ENCODE results near the gene RBPMS2.

The RBPMS2 gene

DNA sequence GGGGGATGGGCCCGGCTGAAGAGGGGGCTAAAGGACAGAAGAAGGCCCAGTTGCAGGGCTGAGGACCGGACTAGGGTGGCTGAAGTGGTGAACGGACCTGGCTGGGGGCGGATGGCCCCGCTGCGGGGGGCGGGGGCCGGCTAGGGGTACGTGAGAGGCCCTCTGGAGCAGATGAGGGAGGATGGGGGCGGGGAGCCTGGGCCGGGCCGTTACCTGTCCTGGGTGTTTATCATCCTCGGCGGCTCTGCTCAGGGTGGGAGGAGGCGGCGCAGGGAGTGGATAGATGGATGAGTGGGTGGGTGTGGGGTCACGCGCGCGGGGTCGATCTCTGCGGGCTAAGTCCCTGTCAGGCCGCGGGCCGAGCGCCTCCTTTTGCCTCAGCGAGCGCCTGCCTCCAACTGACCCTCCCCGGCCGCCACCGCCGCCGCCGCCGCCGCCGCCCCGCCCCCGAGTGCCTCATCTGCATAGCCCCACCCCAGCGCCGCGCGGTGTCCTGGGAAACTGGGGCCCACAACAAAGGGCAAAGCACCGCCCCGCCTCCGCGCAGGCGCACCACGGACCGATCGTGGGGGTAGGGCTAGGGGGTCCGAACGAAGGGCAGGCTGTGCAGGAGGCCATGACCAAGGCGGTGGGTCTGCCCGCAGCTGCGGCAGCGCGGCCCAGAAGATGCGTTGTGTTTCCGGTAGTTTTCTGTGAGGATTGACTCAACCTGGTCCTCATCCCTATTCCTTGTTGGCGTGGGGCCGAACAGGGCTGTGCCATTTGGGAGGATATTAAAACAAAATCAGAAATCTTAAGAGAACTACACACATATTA lies 72.4 kb downstream of the RBPMS2 start:
- H3K36me3 ChIP-seq = peaks cover 10% of the 10 kb centered on the region
- no peaks in the 10 kb centered on the region for H3K27me3 ChIP-seq
- peak overlapping the region; percentile 85 to 98 for H3K4me3 ChIP-seq (ENCODE audit: low read depth in 1 of 2, low read length in 1 of 2)
- TF ChIP-seq, protein P1, sequence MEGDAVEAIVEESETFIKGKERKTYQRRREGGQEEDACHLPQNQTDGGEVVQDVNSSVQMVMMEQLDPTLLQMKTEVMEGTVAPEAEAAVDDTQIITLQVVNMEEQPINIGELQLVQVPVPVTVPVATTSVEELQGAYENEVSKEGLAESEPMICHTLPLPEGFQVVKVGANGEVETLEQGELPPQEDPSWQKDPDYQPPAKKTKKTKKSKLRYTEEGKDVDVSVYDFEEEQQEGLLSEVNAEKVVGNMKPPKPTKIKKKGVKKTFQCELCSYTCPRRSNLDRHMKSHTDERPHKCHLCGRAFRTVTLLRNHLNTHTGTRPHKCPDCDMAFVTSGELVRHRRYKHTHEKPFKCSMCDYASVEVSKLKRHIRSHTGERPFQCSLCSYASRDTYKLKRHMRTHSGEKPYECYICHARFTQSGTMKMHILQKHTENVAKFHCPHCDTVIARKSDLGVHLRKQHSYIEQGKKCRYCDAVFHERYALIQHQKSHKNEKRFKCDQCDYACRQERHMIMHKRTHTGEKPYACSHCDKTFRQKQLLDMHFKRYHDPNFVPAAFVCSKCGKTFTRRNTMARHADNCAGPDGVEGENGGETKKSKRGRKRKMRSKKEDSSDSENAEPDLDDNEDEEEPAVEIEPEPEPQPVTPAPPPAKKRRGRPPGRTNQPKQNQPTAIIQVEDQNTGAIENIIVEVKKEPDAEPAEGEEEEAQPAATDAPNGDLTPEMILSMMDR (IDR thresholded peaks at IDR 0.05) = peak; percentile 53
- H3K27ac ChIP-seq = peak overlapping the region; percentile 86
- H3K9me3 ChIP-seq = no peaks in the 10 kb centered on the region
- peaks cover 44 to 51% of the 10 kb centered on the region in 2 experiments for H3K4me1 ChIP-seq (ENCODE audit: control insufficient read depth in 1 of 2, insufficient read depth in 1 of 2, low read depth in 1 of 2, low read length in 1 of 2)

DNA sequence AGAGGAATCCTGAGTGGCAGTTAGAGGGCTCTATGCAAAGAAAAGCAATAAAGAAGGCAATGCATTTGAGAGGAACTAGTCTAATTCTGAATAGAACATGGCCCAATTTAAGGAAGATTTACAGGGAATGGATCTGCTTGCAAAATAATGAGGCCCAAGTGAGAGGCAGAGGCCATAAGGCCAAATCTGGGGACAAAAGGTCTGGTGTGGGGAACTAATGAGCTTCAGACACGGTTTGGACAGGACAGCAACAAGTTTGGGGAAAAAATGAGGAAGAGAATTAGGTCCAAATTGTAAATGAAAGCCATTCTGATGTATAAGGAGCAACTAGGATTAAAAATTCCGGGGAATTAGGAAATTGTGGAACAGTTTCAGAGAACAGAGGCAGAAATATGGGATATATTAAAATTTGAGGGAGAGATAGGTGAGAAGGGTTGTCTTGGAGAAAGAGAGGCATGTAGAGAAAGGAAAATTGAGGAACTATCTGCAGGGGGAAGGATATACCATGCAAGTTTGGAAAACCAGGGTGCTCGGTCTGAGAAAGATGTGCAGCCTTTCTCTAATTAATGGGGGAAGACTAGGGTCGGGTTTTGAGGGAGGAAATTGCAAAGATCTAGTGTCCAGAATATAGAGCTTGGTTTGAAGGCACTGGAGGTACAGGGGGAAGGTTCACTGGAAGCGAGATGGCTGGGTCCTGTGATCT lies 73.8 kb downstream of the RBPMS2 start:
- Histone ChIP-seq H3K4me3 (ENCODE audit: low read depth in 1 of 2, low read length in 1 of 2) (peak overlapping the region; percentile 85 to 98), H3K27me3 (no peaks in the 10 kb centered on the region), H3K36me3 (peaks cover 10% of the 10 kb centered on the region), H3K27ac (peak overlapping the region; percentile 86), H3K4me1 (ENCODE audit: control insufficient read depth in 1 of 2, insufficient read depth in 1 of 2, low read depth in 1 of 2, low read length in 1 of 2) (peaks cover 44 to 54% of the 10 kb centered on the region in 2 experiments), H3K9me3 (no peaks in the 10 kb centered on the region)
- TF ChIP-seq, protein P1 (IDR thresholded peaks at IDR 0.05) = no peak

DNA sequence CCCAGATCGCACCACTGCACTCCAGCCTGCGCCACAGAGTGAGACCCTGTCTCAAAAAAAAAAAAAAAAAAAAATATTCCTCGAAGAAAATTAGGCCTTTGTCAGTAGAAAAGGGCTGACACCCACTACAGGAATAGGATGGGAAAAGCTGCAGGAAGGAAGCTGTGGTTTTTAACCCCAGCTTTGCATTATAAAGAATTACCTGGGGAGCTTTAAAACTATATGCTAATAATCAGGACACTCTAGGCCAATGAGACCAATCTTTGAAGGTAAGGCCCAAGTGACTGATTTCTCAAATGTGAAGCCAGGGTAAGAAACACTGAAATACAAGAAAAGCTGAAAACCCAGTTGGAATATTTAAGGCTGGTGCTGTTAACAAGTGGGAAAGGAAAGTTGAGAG lies 74.3 kb downstream of the RBPMS2 start:
- H3K27ac ChIP-seq = peak overlapping the region; percentile 86
- H3K4me3 ChIP-seq (ENCODE audit: low read depth in 1 of 2, low read length in 1 of 2) = peak overlapping the region; percentile 85 to 98

DNA sequence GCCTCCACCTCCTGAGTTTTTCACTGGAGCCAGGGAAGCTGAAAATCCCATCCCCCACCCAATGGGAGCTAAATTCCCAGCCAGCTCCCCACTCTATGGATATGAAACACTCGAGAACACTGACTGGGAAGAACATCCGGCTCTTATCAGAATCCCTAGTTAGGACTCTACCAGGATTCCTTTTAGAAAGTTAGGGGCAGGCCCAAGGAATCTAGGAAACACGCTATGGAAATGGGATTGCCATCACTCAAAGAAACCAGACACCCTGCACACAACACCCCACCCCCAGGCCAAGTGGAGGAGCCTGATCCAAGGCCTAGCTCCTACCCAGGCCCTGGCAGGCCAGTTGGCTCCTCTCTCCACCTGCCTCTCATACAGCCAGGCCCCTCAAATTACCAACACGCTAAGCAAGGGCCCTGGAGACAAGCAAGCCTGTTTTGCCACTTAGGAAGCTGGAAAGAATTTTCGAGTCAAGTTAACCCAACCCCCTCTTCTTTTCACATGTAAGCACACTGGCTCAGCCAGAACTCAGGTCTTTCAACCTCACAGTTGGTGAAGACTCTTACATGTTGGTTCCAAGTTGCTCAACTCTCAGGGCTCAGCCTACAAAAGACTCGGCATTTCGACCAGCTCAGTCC lies 75.5 kb downstream of the RBPMS2 start:
- H3K4me1 ChIP-seq (ENCODE audit: control insufficient read depth in 1 of 2, insufficient read depth in 1 of 2, low read depth in 1 of 2, low read length in 1 of 2) = peaks cover 57 to 69% of the 10 kb centered on the region in 2 experiments
- TF ChIP-seq, protein P1 (IDR thresholded peaks at IDR 0.05) = no peak
- H3K4me3 ChIP-seq (ENCODE audit: low read depth in 1 of 2, low read length in 1 of 2) = peak overlapping the region in 1 of 2 experiments; percentile 85

More for the DNA sequence above, 74.3 kb downstream of the RBPMS2 start:
- Histone ChIP-seq H3K36me3 (peaks cover 10% of the 10 kb centered on the region), H3K27me3 (no peaks in the 10 kb centered on the region), H3K4me1 (ENCODE audit: control insufficient read depth in 1 of 2, insufficient read depth in 1 of 2, low read depth in 1 of 2, low read length in 1 of 2) (peaks cover 45 to 58% of the 10 kb centered on the region in 2 experiments), H3K9me3 (no peaks in the 10 kb centered on the region)
- TF ChIP-seq, protein P1 (IDR thresholded peaks at IDR 0.05) = no peak

DNA sequence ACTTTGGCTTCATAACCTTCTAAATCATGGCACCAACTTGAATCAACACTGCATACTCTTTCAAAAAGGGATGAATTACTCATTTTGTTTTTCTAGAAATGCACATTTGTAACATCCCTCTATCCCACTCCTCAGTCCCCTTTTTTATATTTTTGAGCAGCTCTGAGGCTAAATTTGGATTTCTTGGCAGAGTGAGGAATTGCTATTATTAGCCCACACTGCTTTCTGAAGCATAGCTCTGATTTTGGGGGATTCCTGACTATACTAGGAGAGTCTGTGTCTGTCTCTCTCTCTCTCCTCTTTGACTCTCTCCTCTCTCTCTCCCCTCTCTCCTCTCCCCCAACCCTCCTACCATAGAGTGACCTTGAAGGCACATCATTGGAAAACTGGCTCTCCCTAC lies 76.6 kb downstream of the RBPMS2 start:
- H3K4me1 ChIP-seq (ENCODE audit: control insufficient read depth in 1 of 2, insufficient read depth in 1 of 2, low read depth in 1 of 2, low read length in 1 of 2) = peaks cover 65 to 77% of the 10 kb centered on the region in 2 experiments
- peaks cover 21% of the 10 kb centered on the region for H3K36me3 ChIP-seq
- peak overlapping the region; percentile 42 for H3K27ac ChIP-seq
- TF ChIP-seq, protein P1 (IDR thresholded peaks at IDR 0.05) = no peak
- no peak overlapping the region for H3K4me3 ChIP-seq (ENCODE audit: low read depth in 1 of 2, low read length in 1 of 2)
- no peaks in the 10 kb centered on the region for H3K27me3 ChIP-seq
- no peaks in the 10 kb centered on the region for H3K9me3 ChIP-seq

More for the DNA sequence above, 75.5 kb downstream of the RBPMS2 start:
- peaks cover 13% of the 10 kb centered on the region for H3K36me3 ChIP-seq
- H3K9me3 ChIP-seq = no peaks in the 10 kb centered on the region
- peak overlapping the region; percentile 44 for H3K27ac ChIP-seq
- H3K27me3 ChIP-seq = no peaks in the 10 kb centered on the region
